Measurements from ENCODE around the gene CPTP. TPM values are rescaled to one million over a fixed set of nuclear protein-coding genes. Genes with fewer than 3 reads are reported as not detected.

CPTP gene
- total and polyA plus RNA-seq, 10 of the 15 experiments (the other 5 are each of a cell fraction or from before 2014, with no cell fraction given) = 0.06 to 24.3 (median 10.0) TPM

GRCh38 chr1:1374929-1375662, 50.5 kb downstream of the CPTP start, which contains the start of gene AURKAIP1 (continued):
- TF ChIP-seq BCLAF1 (IDR thresholded peaks at IDR 0.05) = 0 out of 2 replicates have a peak, but pooled peaks have one; percentile 27
- no peak for TF ChIP-seq MTA3 (IDR thresholded peaks at IDR 0.05; ENCODE audit: borderline replicate concordance, low read length)
- TF ChIP-seq ELK1 (IDR thresholded peaks at IDR 0.05; ENCODE audit: low read depth, low read length) = peak; percentile 95
- peak in 2 of 3 experiments; percentile 33 to 35; a peak in 3 of 6 replicates for TF ChIP-seq CTCF (IDR thresholded peaks at IDR 0.05 in 2 of 3, conservative IDR thresholded peaks at IDR 0.05 in 1 of 3; ENCODE audit: control insufficient read depth in 2 of 3, extremely low read depth in 1 of 3, insufficient read depth in 1 of 3, low read depth in 3 of 3, low read length in 3 of 3)
- peak; percentile 81 for TF ChIP-seq DPF2 (IDR thresholded peaks at IDR 0.05)
- TF ChIP-seq NFYA (IDR thresholded peaks at IDR 0.05; ENCODE audit: borderline replicate concordance, low read depth, low read length) = no peak
- no peak for TF ChIP-seq BCL3 (IDR thresholded peaks at IDR 0.05; ENCODE audit: borderline replicate concordance, insufficient read depth, low read depth, low read length, poor library complexity, severe bottlenecking)
- TF ChIP-seq HDAC6 (IDR thresholded peaks at IDR 0.05; ENCODE audit: unreplicated experiment) = peak; percentile 20
- peak; percentile 96 for TF ChIP-seq CREM (IDR thresholded peaks at IDR 0.05; ENCODE audit: low read depth)
- TF ChIP-seq ZNF274 (IDR thresholded peaks at IDR 0.05; ENCODE audit: insufficient read depth, insufficient read length) = no peak
- peak; percentile 67; the same call in 2 of the 3 replicates for TF ChIP-seq POU2F2 (IDR thresholded peaks at IDR 0.05; ENCODE audit: borderline replicate concordance, low read depth, low read length)
- TF ChIP-seq TAF1 (IDR thresholded peaks at IDR 0.05; ENCODE audit: borderline replicate concordance, low read depth, low read length) = peak; percentile 72
- 0 out of 2 replicates have a peak, but pooled peaks have one; percentile 35 for TF ChIP-seq WRNIP1 (IDR thresholded peaks at IDR 0.05; ENCODE audit: borderline replicate concordance, low read depth, low read length)
- no peak for TF ChIP-seq ATF2 (IDR thresholded peaks at IDR 0.05; ENCODE audit: low read length)
- TF ChIP-seq TARDBP (IDR thresholded peaks at IDR 0.05; ENCODE audit: borderline replicate concordance) = peak; percentile 82
- no peak for TF ChIP-seq IRF4 (IDR thresholded peaks at IDR 0.05; ENCODE audit: low read depth, low read length)
- no peak for TF ChIP-seq PBX3 (IDR thresholded peaks at IDR 0.05; ENCODE audit: insufficient replicate concordance, low read depth, low read length)
- TF ChIP-seq ZNF384 (IDR thresholded peaks at IDR 0.05; ENCODE audit: borderline replicate concordance, low read depth, low read length) = peak; percentile 38; the same call in 1 of the 2 replicates
- peak; percentile 98; the same call in 1 of the 2 replicates for TF ChIP-seq ASH2L (IDR thresholded peaks at IDR 0.05; ENCODE audit: borderline replicate concordance, low read depth)

All from GM12878 (cell line).